ENCODE results near the gene CDH13.

DNA sequence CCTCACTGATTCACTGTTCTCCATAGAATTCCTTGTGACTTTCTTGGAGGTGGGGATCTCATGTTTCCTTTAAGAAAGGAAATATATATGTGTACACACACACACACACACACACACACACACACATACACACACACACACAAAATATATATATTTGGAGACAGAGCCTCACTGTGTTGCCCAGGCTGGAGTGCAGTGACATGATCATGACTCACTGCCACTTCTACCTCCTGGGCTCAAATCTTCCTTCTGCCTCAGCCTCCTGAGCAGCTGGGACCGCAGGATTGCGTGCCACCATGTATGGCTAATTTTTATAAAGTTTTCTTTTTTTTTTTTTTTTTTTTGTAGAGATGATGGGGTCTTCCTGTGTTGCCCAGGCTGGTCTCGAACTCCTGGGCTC is 45.9 kb downstream of the CDH13 start:
- TF ChIP-seq, protein P1, sequence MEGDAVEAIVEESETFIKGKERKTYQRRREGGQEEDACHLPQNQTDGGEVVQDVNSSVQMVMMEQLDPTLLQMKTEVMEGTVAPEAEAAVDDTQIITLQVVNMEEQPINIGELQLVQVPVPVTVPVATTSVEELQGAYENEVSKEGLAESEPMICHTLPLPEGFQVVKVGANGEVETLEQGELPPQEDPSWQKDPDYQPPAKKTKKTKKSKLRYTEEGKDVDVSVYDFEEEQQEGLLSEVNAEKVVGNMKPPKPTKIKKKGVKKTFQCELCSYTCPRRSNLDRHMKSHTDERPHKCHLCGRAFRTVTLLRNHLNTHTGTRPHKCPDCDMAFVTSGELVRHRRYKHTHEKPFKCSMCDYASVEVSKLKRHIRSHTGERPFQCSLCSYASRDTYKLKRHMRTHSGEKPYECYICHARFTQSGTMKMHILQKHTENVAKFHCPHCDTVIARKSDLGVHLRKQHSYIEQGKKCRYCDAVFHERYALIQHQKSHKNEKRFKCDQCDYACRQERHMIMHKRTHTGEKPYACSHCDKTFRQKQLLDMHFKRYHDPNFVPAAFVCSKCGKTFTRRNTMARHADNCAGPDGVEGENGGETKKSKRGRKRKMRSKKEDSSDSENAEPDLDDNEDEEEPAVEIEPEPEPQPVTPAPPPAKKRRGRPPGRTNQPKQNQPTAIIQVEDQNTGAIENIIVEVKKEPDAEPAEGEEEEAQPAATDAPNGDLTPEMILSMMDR (conservative IDR thresholded peaks at IDR 0.05; ENCODE audit: low read depth in 2 of 2), result no peak
- TF ChIP-seq EZH2phosphoT487 (IDR thresholded peaks at IDR 0.05; ENCODE audit: unreplicated experiment) (no peak), POLR2AphosphoS5 (IDR thresholded peaks at IDR 0.05; ENCODE audit: low read depth) (no peak), EZH2 (IDR thresholded peaks at IDR 0.05; ENCODE audit: low read depth, unreplicated experiment) (no peak), CREB1 (CRISPR knock-in tag; IDR thresholded peaks at IDR 0.05; ENCODE audit: low read depth) (no peak), JUNB (IDR thresholded peaks at IDR 0.05; ENCODE audit: unreplicated experiment) (no peak), REST (IDR thresholded peaks at IDR 0.05; ENCODE audit: unreplicated experiment) (no peak)
- TF ChIP-seq, protein P2, sequence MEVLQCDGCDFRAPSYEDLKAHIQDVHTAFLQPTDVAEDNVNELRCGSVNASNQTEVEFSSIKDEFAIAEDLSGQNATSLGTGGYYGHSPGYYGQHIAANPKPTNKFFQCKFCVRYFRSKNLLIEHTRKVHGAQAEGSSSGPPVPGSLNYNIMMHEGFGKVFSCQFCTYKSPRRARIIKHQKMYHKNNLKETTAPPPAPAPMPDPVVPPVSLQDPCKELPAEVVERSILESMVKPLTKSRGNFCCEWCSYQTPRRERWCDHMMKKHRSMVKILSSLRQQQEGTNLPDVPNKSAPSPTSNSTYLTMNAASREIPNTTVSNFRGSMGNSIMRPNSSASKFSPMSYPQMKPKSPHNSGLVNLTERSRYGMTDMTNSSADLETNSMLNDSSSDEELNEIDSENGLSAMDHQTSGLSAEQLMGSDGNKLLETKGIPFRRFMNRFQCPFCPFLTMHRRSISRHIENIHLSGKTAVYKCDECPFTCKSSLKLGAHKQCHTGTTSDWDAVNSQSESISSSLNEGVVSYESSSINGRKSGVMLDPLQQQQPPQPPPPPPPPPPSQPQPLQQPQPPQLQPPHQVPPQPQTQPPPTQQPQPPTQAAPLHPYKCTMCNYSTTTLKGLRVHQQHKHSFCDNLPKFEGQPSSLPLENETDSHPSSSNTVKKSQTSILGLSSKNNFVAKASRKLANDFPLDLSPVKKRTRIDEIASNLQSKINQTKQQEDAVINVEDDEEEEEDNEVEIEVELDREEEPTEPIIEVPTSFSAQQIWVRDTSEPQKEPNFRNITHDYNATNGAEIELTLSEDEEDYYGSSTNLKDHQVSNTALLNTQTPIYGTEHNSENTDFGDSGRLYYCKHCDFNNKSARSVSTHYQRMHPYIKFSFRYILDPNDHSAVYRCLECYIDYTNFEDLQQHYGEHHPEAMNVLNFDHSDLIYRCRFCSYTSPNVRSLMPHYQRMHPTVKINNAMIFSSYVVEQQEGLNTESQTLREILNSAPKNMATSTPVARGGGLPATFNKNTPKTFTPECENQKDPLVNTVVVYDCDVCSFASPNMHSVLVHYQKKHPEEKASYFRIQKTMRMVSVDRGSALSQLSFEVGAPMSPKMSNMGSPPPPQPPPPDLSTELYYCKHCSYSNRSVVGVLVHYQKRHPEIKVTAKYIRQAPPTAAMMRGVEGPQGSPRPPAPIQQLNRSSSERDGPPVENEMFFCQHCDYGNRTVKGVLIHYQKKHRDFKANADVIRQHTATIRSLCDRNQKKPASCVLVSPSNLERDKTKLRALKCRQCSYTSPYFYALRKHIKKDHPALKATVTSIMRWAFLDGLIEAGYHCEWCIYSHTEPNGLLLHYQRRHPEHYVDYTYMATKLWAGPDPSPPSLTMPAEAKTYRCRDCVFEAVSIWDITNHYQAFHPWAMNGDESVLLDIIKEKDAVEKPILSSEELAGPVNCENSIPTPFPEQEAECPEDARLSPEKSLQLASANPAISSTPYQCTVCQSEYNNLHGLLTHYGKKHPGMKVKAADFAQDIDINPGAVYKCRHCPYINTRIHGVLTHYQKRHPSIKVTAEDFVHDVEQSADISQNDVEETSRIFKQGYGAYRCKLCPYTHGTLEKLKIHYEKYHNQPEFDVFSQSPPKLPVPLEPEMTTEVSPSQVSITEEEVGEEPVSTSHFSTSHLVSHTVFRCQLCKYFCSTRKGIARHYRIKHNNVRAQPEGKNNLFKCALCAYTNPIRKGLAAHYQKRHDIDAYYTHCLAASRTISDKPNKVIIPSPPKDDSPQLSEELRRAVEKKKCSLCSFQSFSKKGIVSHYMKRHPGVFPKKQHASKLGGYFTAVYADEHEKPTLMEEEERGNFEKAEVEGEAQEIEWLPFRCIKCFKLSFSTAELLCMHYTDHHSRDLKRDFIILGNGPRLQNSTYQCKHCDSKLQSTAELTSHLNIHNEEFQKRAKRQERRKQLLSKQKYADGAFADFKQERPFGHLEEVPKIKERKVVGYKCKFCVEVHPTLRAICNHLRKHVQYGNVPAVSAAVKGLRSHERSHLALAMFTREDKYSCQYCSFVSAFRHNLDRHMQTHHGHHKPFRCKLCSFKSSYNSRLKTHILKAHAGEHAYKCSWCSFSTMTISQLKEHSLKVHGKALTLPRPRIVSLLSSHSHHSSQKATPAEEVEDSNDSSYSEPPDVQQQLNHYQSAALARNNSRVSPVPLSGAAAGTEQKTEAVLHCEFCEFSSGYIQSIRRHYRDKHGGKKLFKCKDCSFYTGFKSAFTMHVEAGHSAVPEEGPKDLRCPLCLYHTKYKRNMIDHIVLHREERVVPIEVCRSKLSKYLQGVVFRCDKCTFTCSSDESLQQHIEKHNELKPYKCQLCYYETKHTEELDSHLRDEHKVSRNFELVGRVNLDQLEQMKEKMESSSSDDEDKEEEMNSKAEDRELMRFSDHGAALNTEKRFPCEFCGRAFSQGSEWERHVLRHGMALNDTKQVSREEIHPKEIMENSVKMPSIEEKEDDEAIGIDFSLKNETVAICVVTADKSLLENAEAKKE (CRISPR knock-in tag; IDR thresholded peaks at IDR 0.05), result no peak

Measured in GM23338 (cell line).